ENCODE measurements around the gene EEF1G. TPM values are rescaled to one million over a fixed set of nuclear protein-coding genes. Genes with fewer than 3 reads are reported as not detected.

The EEF1G gene
- total and polyA plus RNA-seq, 2 of the 13 experiments (the other 11 are each of a cell fraction or from before 2014, with no cell fraction given), result 1,787 to 2,144 TPM

- TF ChIP-seq, protein P1, sequence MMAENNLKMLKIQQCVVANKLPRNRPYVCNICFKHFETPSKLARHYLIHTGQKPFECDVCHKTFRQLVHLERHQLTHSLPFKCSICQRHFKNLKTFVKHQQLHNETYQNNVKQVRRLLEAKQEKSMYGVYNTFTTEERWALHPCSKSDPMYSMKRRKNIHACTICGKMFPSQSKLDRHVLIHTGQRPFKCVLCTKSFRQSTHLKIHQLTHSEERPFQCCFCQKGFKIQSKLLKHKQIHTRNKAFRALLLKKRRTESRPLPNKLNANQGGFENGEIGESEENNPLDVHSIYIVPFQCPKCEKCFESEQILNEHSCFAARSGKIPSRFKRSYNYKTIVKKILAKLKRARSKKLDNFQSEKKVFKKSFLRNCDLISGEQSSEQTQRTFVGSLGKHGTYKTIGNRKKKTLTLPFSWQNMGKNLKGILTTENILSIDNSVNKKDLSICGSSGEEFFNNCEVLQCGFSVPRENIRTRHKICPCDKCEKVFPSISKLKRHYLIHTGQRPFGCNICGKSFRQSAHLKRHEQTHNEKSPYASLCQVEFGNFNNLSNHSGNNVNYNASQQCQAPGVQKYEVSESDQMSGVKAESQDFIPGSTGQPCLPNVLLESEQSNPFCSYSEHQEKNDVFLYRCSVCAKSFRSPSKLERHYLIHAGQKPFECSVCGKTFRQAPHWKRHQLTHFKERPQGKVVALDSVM (CRISPR knock-in tag; IDR thresholded peaks at IDR 0.05), result no peak
- TF ChIP-seq RARA (CRISPR knock-in tag; IDR thresholded peaks at IDR 0.05) (no peak), SYNCRIP (IDR thresholded peaks at IDR 0.05; ENCODE audit: insufficient read depth, low read depth, low read length) (no peak), SP4 (CRISPR knock-in tag; IDR thresholded peaks at IDR 0.05) (no peak), SNAPC4 (CRISPR knock-in tag; IDR thresholded peaks at IDR 0.05) (no peak), MAFG (CRISPR knock-in tag; IDR thresholded peaks at IDR 0.05) (no peak), ZBTB21 (CRISPR knock-in tag; IDR thresholded peaks at IDR 0.05) (no peak), GATA4 (IDR thresholded peaks at IDR 0.05; ENCODE audit: borderline replicate concordance, low read depth) (no peak), TOPORS (CRISPR knock-in tag; IDR thresholded peaks at IDR 0.05) (no peak), ZNF547 (CRISPR knock-in tag; IDR thresholded peaks at IDR 0.05) (no peak), ZNF232 (CRISPR knock-in tag; IDR thresholded peaks at IDR 0.05; ENCODE audit: borderline replicate concordance) (no peak), GRHL1 (CRISPR knock-in tag; conservative IDR thresholded peaks at IDR 0.05) (no peak)
- TF ChIP-seq, protein P2, sequence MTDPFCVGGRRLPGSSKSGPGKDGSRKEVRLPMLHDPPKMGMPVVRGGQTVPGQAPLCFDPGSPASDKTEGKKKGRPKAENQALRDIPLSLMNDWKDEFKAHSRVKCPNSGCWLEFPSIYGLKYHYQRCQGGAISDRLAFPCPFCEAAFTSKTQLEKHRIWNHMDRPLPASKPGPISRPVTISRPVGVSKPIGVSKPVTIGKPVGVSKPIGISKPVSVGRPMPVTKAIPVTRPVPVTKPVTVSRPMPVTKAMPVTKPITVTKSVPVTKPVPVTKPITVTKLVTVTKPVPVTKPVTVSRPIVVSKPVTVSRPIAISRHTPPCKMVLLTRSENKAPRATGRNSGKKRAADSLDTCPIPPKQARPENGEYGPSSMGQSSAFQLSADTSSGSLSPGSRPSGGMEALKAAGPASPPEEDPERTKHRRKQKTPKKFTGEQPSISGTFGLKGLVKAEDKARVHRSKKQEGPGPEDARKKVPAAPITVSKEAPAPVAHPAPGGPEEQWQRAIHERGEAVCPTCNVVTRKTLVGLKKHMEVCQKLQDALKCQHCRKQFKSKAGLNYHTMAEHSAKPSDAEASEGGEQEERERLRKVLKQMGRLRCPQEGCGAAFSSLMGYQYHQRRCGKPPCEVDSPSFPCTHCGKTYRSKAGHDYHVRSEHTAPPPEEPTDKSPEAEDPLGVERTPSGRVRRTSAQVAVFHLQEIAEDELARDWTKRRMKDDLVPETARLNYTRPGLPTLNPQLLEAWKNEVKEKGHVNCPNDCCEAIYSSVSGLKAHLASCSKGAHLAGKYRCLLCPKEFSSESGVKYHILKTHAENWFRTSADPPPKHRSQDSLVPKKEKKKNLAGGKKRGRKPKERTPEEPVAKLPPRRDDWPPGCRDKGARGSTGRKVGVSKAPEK (CRISPR knock-in tag; IDR thresholded peaks at IDR 0.05; ENCODE audit: borderline replicate concordance), result no peak
- TF ChIP-seq, protein P3, sequence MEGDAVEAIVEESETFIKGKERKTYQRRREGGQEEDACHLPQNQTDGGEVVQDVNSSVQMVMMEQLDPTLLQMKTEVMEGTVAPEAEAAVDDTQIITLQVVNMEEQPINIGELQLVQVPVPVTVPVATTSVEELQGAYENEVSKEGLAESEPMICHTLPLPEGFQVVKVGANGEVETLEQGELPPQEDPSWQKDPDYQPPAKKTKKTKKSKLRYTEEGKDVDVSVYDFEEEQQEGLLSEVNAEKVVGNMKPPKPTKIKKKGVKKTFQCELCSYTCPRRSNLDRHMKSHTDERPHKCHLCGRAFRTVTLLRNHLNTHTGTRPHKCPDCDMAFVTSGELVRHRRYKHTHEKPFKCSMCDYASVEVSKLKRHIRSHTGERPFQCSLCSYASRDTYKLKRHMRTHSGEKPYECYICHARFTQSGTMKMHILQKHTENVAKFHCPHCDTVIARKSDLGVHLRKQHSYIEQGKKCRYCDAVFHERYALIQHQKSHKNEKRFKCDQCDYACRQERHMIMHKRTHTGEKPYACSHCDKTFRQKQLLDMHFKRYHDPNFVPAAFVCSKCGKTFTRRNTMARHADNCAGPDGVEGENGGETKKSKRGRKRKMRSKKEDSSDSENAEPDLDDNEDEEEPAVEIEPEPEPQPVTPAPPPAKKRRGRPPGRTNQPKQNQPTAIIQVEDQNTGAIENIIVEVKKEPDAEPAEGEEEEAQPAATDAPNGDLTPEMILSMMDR (CRISPR knock-in tag; IDR thresholded peaks at IDR 0.05), result 0 out of 2 replicates have a peak, but pooled peaks have one; percentile 17
These were observed 18.6 kb upstream of the EEF1G start (continued) for GRCh38 chr11:62592146-62592815.

All from HepG2 (cell line).